WI38 (cell line): ENCODE results near the gene CABLES2.

Source experiments
- H3K4me3 ChIP-seq: 2 replicates; pipeline ENCODE4 v1.5.1; 2011; ENCODE audit warnings: low read depth, mild to moderate bottlenecking, control low read depth, low read length
- CTCF ChIP-seq: IDR thresholded peaks from 2 replicates; pipeline ENCODE4 v1.5.1; 2012; ENCODE audit warnings: low read depth, mild to moderate bottlenecking, control low read depth, low read length

The CABLES2 gene

DNA sequence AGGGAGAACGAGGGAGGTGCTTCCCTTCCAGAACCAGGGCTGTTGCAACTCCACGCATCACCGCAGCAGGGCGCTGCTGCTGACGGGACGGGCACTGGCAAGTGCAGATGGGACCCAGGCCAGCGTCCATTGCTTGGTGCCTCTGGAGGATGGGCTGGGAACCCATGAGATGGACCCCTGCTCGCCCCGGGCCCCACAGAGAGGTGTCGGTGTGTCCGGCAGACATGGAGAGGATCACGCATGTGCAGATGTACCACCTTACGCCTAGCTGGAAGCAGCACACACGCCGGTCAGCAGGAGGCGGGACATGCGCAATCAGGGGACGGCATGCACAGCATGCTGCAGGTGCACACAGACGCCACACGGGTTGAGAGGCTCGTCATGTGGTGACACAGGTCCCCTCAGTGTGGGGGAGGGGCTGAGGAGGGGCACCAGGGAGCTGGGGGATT is 5.7 kb downstream of the CABLES2 start:
- no peak overlapping the region for H3K4me3 ChIP-seq
- no peak for TF ChIP-seq CTCF

GRCh38 chr20:62400541-62400940 is 6.5 kb downstream of the CABLES2 start:
- no peak overlapping the region for H3K4me3 ChIP-seq
- TF ChIP-seq CTCF: no peak

- no peak for TF ChIP-seq CTCF
- no peak overlapping the region for H3K4me3 ChIP-seq
Observed at GRCh38 chr20:62400021-62400420, 7.1 kb downstream of the CABLES2 start.

DNA sequence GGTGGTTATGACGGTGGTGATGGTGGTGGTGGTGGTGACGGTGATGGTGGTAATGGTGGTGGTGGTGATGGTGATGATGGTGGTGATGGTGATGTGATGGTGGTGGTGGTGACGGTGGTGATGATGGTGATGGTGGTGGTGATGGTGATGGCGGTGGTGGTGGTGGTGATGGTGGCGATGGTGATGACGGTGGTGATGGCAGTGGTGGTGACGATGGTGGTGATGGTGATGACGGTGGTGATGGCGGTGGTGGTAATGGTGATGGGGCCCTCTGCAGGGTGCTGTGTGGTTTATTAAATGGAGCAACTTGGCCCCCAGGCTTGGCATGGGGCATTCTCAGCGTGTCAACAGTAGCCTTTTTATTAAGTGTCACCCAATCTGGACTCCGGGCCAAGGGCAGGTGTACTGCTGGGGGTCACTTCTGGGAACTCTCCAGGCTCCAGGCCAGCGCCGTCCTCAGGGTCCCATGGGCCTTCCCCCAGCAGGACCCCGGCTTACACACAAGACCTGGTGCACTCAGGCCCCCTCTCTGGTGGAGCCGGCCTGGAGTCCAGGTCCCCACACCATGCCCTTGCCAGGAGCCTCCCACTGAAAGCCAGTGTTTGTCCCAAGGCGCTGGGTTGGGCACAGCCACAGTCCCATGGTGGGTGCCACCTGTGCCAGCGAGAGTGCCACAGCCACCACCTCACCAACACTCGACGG is 8.8 kb downstream of the CABLES2 start:
- H3K4me3 ChIP-seq: no peak overlapping the region
- no peak for TF ChIP-seq CTCF

- no peak for TF ChIP-seq CTCF
- no peak overlapping the region for H3K4me3 ChIP-seq
Observed at GRCh38 chr20:62396367-62397239, 10.5 kb downstream of the CABLES2 start.

DNA sequence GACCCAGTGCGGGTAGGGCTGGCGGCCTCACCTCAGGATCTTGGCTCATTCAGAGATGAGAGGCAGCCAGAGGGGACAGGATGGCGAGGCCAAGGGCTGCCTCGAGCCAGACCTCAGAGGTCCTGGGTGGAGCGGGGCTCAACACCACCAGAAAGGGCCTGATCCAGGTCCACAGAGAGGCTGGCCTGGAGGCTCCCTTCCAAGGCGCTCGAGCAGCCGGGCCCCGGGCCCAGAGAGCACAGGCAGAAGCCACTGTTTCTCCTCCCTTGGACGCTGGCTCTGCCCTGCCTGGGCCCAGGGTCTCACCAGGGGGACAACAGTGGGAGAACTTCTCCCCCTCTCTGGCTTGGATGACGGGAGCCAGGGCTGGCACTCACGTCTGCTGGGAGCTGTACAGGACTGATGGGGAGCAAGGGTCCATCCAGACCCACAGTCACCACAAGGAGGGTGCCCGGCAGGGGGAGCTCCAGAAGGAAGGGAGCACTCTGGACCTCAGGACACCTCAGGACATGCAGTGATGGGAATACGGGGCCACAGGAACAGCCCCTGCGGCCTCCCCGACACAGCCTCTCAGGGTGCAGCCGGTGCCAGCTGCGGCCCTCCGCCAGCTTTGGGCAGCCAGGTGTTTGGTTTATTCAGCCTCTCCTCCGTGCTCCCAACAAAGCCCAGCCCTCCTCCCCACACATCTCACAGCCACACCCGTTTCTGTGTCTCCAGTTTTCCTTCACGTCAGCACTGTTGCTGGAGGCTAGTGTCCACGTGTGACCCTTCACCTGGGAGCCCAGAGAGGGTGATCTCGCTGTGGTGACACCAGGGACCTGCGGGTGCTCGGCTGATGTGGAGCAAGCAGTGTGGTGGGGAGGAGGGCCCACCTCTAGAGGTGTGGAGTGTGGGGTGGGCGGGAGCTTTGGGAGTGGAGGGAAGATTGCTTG is 11.5 kb downstream of the CABLES2 start:
- H3K4me3 ChIP-seq: no peak overlapping the region
- no peak for TF ChIP-seq CTCF
